Glutamatergic neuron (in vitro differentiated cells): Measurements from ENCODE around the gene NDUFS3. TPM values are rescaled to one million over a fixed set of nuclear protein-coding genes. Genes with fewer than 3 reads are reported as not detected.

ENCODE experiments used
- DNase-seq: peaks from one replicate; pipeline ENCODE4 v3.0.0; 2022
- H3K27ac Mint-ChIP-seq: one replicate; pipeline ENCODE4 v1.8.0; 2020; ENCODE audit warnings: mild to moderate bottlenecking, mixed read lengths, inconsistent platforms; ENCODE audit not compliant: unreplicated experiment
- H3K27me3 Mint-ChIP-seq: one replicate; pipeline ENCODE4 v1.8.0; 2020; ENCODE audit warnings: mild to moderate bottlenecking, moderate library complexity, mixed read lengths, inconsistent platforms; ENCODE audit not compliant: unreplicated experiment
- H3K36me3 Mint-ChIP-seq: one replicate; pipeline ENCODE4 v1.8.0; 2020; ENCODE audit warnings: mild to moderate bottlenecking, mixed read lengths, inconsistent platforms; ENCODE audit not compliant: unreplicated experiment
- H3K4me1 Mint-ChIP-seq: one replicate; pipeline ENCODE4 v1.8.0; 2020; ENCODE audit warnings: mild to moderate bottlenecking, low read depth, mixed read lengths, inconsistent platforms; ENCODE audit not compliant: unreplicated experiment
- H3K4me3 Mint-ChIP-seq: one replicate; pipeline ENCODE4 v1.8.0; 2020; ENCODE audit warnings: mild to moderate bottlenecking, mixed read lengths, inconsistent platforms; ENCODE audit not compliant: unreplicated experiment
- H3K9me3 Mint-ChIP-seq: one replicate; pipeline ENCODE4 v1.8.0; 2020; ENCODE audit warnings: mild to moderate bottlenecking, moderate library complexity, mixed read lengths, inconsistent platforms; ENCODE audit not compliant: unreplicated experiment
- CTCF ChIP-seq: fragments of 200-600 bp; sonication (generic); IDR thresholded peaks from one replicate; pipeline ENCODE4 v1.5.0; 2021; ENCODE audit not compliant: partially characterized antibody, unreplicated experiment
- total RNA-seq: library from RNA; stranded (reverse); fragmentation: NEBNext Ultra II Directional; extraction: Animal tissue kit (Norgen Biotek cat#: 25700); gene quantifications from one replicate; pipeline ENCODE4 v1.2.1, GENCODE V29; 2021; ENCODE audit not compliant: unreplicated experiment

The NDUFS3 gene
- total RNA-seq, 1 donor from 2014 or later = 122 TPM

GRCh38 chr11:47569646-47570045 is 9.2 kb upstream of the NDUFS3 start:
- Mint-ChIP-seq H3K4me1 (no peaks in the 10 kb centered on the region), H3K9me3 (peaks cover 2% of the 10 kb centered on the region), H3K36me3 (peaks cover 5% of the 10 kb centered on the region), H3K4me3 (no peak overlapping the region), H3K27ac (no peak overlapping the region), H3K27me3 (peaks cover 3% of the 10 kb centered on the region)
- no peak for DNase-seq
- no peak for TF ChIP-seq CTCF

GRCh38 chr11:47570651-47571356 is 8.1 kb upstream of the NDUFS3 start:
- Mint-ChIP-seq H3K36me3 (peaks cover 5% of the 10 kb centered on the region), H3K27me3 (peaks cover 1% of the 10 kb centered on the region), H3K27ac (no peak overlapping the region), H3K4me3 (no peak overlapping the region), H3K4me1 (no peaks in the 10 kb centered on the region), H3K9me3 (no peaks in the 10 kb centered on the region)
- TF ChIP-seq CTCF = no peak
- DNase-seq = no peak

- H3K9me3 Mint-ChIP-seq = no peaks in the 10 kb centered on the region
- H3K36me3 Mint-ChIP-seq = peaks cover 5% of the 10 kb centered on the region
- no peak overlapping the region for H3K4me3 Mint-ChIP-seq
- peaks cover 1% of the 10 kb centered on the region for H3K27me3 Mint-ChIP-seq
- no peak overlapping the region for H3K27ac Mint-ChIP-seq
- TF ChIP-seq CTCF = no peak
- no peak for DNase-seq
- no peaks in the 10 kb centered on the region for H3K4me1 Mint-ChIP-seq
Measured at GRCh38 chr11:47571357-47571729, 7.5 kb upstream of the NDUFS3 start.

GRCh38 chr11:47571895-47572294 is 7.0 kb upstream of the NDUFS3 start:
- H3K4me1 Mint-ChIP-seq = no peaks in the 10 kb centered on the region
- no peak for TF ChIP-seq CTCF
- H3K9me3 Mint-ChIP-seq = no peaks in the 10 kb centered on the region
- H3K4me3 Mint-ChIP-seq = no peak overlapping the region
- H3K27me3 Mint-ChIP-seq = peaks cover 1% of the 10 kb centered on the region
- no peak overlapping the region for H3K27ac Mint-ChIP-seq
- no peak for DNase-seq
- H3K36me3 Mint-ChIP-seq = peaks cover 5% of the 10 kb centered on the region

- no peak for DNase-seq
- Mint-ChIP-seq H3K9me3 (no peaks in the 10 kb centered on the region), H3K36me3 (peaks cover 5% of the 10 kb centered on the region), H3K4me3 (no peak overlapping the region), H3K27ac (no peak overlapping the region), H3K4me1 (peaks cover under 1% of the 10 kb centered on the region), H3K27me3 (peaks cover 1% of the 10 kb centered on the region)
- no peak for TF ChIP-seq CTCF
Measured at GRCh38 chr11:47572715-47573255, 6.1 kb upstream of the NDUFS3 start.
